AG04449 (cell line): ENCODE results near the gene DHRS3.

Source experiments
- CTCF ChIA-PET: fragments of 350-600 bp; formaldehyde crosslinking; extraction: SDS; loops from one replicate; lab custom pipeline; 2021; ENCODE audit warnings: antibody characterized with exemption; lab: Yijun Ruan, JAX
- POLR2A ChIA-PET: fragments of 400-600, 350-600 bp; formaldehyde crosslinking; extraction: SDS; loops from one replicate; lab custom pipeline; 2020; ENCODE audit warnings: antibody characterized with exemption, inconsistent platforms; lab: Yijun Ruan, JAX
- DNase-seq: peaks from one replicate; pipeline ENCODE4 v3.0.0-alpha.2; 2010; ENCODE audit warnings: low read depth, low spot score
- H3K4me3 ChIP-seq: 2 replicates; pipeline ENCODE4 v1.5.1; 2011; ENCODE audit warnings: low read depth, mild to moderate bottlenecking, control low read depth, low read length
- CTCF ChIP-seq: IDR thresholded peaks from one replicate; pipeline ENCODE4 v1.5.1; 2011; ENCODE audit warnings: mild to moderate bottlenecking, moderate library complexity, low read length, control low read depth, inconsistent platforms; ENCODE audit not compliant: insufficient read depth; ENCODE audit errors: missing control alignments

Gene DHRS3

GRCh38 chr1:12617511-12617900, 504 bp downstream of the DHRS3 start:
- H3K4me3 ChIP-seq, result peak overlapping the region; percentile 82
- no peak for DNase-seq
- ChIA-PET POLR2A (interaction anchor here (0.5 to 3.1 kb wide), 2 partner anchors 22 to 305 kb away, joined by 3 to 25 read pairs; no protein-coding TSS in a partner anchor), CTCF (interaction anchor here (1.0 to 7.7 kb wide), 11 partner anchors 14 to 594 kb away, joined by 3 to 86 read pairs (median 5); no protein-coding TSS in a partner anchor)
- no peak for TF ChIP-seq CTCF

- H3K4me3 ChIP-seq, result peak overlapping the region; percentile 82
- CTCF ChIA-PET, result interaction anchor here (1.0 to 7.7 kb wide), 7 partner anchors 13 to 492 kb away, joined by 3 to 71 read pairs (median 5); no protein-coding TSS in a partner anchor
- DNase-seq, result no peak
- POLR2A ChIA-PET, result interaction anchor here (3.1 kb wide), 1 partner anchor 21 kb away, joined by 25 read pairs; no protein-coding TSS in a partner anchor
- no peak for TF ChIP-seq CTCF
Observed at GRCh38 chr1:12616709-12617373, 1.2 kb downstream of the DHRS3 start.

GRCh38 chr1:12615865-12616708, 1.9 kb downstream of the DHRS3 start:
- TF ChIP-seq CTCF, result no peak
- ChIA-PET CTCF (interaction anchor here (0.8 to 7.7 kb wide), 12 partner anchors 12 to 492 kb away, joined by 3 to 71 read pairs (median 3); no protein-coding TSS in a partner anchor), POLR2A (interaction anchor here (3.1 kb wide), 1 partner anchor 21 kb away, joined by 25 read pairs; no protein-coding TSS in a partner anchor)
- H3K4me3 ChIP-seq, result peak overlapping the region; percentile 82
- DNase-seq, result no peak

- no peak for DNase-seq
- ChIA-PET POLR2A (interaction anchor here (1.0 to 3.1 kb wide), 2 partner anchors 20 to 23 kb away, joined by 3 to 25 read pairs; no protein-coding TSS in a partner anchor), CTCF (interaction anchor here (0.8 to 7.7 kb wide), 8 partner anchors 11 to 301 kb away, joined by 3 to 71 read pairs (median 3); no protein-coding TSS in a partner anchor)
- peak overlapping the region; percentile 82 for H3K4me3 ChIP-seq
- no peak for TF ChIP-seq CTCF
Observed at GRCh38 chr1:12615159-12615864, 2.7 kb downstream of the DHRS3 start.

GRCh38 chr1:12614402-12615158, 3.4 kb downstream of the DHRS3 start:
- no peak for TF ChIP-seq CTCF
- DNase-seq, result no peak
- peak overlapping the region; percentile 82 for H3K4me3 ChIP-seq
- CTCF ChIA-PET, result interaction anchor here (1.3 to 7.7 kb wide), 5 partner anchors 13 to 232 kb away, joined by 3 to 71 read pairs (median 9); no protein-coding TSS in a partner anchor
- POLR2A ChIA-PET, result interaction anchor here (0.7 to 3.1 kb wide), 3 partner anchors 19 to 207 kb away, joined by 3 to 25 read pairs (median 4); no protein-coding TSS in a partner anchor
